NCI-H2107 treated with DMSO at 0.1 percent for 48 hours (cell line): ENCODE data around the gene GTF2A1.

Experiments used
- DNase-seq: peaks from one replicate; lab custom pipeline; 2025; ENCODE audit not compliant: unreplicated experiment; lab: John Stamatoyannopoulos, UW

Gene GTF2A1

GRCh38 chr14:81141426-81141825, 79.3 kb downstream of the GTF2A1 start:
- DNase-seq = no peak

DNA sequence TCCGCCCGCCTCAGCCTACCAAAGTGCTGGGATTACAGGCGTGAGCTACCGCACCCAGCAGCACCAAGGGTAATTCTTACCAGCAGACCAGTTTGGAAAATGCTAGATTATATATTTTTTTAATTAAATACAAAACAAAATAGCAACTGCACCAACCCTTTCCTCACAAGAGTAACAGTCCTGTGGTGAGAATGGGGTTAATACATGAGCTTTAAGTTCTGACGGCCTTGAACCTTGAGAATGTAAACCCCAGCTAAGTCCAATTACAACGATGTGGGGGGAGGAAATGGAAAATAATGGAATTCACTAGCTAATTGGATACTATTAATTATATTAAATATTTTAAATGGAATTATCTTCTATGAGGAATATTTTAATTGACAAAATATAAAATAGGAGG, 82.3 kb downstream of the GTF2A1 start:
- no peak for DNase-seq

GRCh38 chr14:81137316-81137715, 83.4 kb downstream of the GTF2A1 start:
- DNase-seq = no peak

- DNase-seq = no peak
Observed at GRCh38 chr14:81133400-81133799, 87.4 kb downstream of the GTF2A1 start.

DNA sequence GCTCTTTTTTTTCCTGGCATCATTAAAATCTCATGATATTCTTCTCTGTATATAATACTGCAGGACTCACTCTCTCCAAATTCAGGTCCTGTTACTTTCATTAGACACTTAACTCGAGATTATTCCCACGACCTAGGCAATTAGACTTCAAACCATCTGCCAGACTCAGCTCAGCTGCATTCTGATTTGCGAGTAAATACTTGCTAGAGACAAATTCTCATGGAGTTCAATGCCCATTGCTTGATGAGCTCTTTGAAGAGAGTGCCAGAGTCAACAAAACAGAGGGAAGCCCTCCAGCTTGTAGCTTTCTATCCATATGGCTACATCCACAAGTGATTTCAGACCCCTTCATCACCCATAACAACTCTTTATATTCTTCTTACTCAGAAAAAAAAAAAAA, 88.3 kb downstream of the GTF2A1 start:
- no peak for DNase-seq

DNA sequence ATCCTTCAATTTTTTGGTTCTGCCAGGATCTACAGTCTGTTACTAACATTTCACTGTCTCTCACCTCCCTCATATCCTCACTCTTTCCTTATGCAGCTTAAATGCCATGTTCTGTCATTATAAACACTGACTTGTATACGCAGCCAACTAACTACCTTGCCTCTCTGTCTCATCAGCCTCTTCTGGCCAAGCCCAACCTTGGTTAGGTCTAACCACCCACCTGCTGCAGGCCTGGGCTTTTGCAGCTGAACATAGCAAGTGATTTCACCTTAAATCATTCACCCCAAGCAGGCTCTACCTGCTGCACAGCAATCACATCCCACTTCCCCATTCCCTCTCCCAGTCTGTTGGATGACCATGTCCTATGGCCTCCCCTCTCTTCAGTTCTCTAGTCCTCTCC, 91.5 kb downstream of the GTF2A1 start:
- no peak for DNase-seq

DNA sequence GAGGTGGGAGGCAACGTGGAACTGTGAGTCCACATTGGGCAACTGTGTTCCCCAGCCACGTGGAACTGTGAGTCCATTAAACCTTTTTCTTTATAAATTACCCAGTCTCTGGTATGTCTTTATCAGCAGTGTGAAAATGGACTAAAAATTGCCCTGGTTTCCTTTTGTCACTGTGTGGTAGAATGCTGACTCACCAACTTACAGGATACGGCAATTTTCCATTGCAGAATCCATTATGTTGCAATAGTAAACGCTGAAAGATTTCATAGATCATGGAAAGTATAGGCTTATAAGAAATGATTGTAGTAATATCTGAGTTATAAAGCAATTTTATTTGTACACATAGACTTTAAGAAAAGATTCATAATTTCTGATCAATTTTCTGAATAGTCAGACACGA, 93.0 kb downstream of the GTF2A1 start:
- no peak for DNase-seq

DNA sequence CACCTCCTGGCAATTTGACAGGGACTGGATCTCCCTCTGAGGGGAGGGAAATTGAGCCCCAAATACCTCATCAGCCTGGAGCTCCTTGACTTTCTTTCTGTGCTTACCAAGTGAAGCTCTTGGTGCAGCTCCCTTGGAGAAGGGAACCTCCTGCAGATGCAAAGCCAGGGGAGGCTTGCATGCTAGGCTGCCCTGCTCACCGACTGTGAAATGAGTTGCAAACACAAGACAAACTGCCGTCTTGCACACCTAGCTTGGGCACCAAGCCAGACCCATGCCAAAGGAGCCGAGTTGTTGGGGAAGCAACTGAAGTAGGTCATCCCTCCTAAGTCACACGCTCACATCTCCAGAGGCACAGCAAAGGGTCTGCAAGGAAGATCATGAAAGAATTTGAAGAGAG, 95.2 kb downstream of the GTF2A1 start:
- DNase-seq = no peak
